Esophagus squamous epithelium (tissue), 5 donors: ENCODE results near the gene ZNF749. TPM values are rescaled to one million over a fixed set of nuclear protein-coding genes. Genes with fewer than 3 reads are reported as not detected.

Experiments used
- DNase-seq: peaks from one replicate; lab custom pipeline; 2025; lab: John Stamatoyannopoulos, UW
- H3K27ac ChIP-seq, 4 donors: fragments of 200-600 bp; sonication (generic); one replicate each; pipeline ENCODE4 v1.5.1; 2016 to 2019; ENCODE audit warnings: mild to moderate bottlenecking in 1 of 4
- H3K27me3 ChIP-seq, 4 donors: fragments of 200-600 bp; sonication (generic); 1 replicate in 3 of 4; 2 replicates in 1 of 4; pipeline versions ENCODE4 v1.5.1 to v1.6.0; 2017 to 2021; ENCODE audit warnings: antibody characterized with exemption in 1 of 4
- H3K36me3 ChIP-seq, 3 donors: fragments of 200-600 bp; sonication (generic); one replicate each; pipeline ENCODE4 v1.5.1; 2016 to 2019
- H3K4me1 ChIP-seq, 3 donors: fragments of 200-600 bp; sonication (generic); one replicate each; pipeline ENCODE4 v1.5.1; 2017 to 2019
- H3K4me3 ChIP-seq, 4 donors: fragments of 200-600 bp; sonication (generic); 1 replicate in 3 of 4; 2 replicates in 1 of 4; pipeline ENCODE4 v1.5.1; 2016 to 2019; ENCODE audit warnings: mild to moderate bottlenecking in 2 of 4, moderate library complexity in 1 of 4
- H3K9me3 ChIP-seq, 3 donors: fragments of 200-600 bp; sonication (generic); one replicate each; pipeline ENCODE4 v1.5.1; 2016 to 2019
- POLR2A ChIP-seq, 4 donors: fragments of 450-650 bp; IDR thresholded peaks; one replicate each; pipeline ENCODE4 v1.6.1; 2017; ENCODE audit warnings: antibody characterized with exemption in 4 of 4, mild to moderate bottlenecking in 4 of 4, moderate library complexity in 3 of 4
- WGBS, 2 donors: methylation state at CpG; one replicate each; pipeline ENCODE4 v1.1.5; 2018; 5-methylcytosine and 5-hydroxymethylcytosine counted together
- intact Hi-C: fragments of 100-400 bp; cut with DNase I; formaldehyde crosslinking; loops from one replicate; pipeline ENCODE4 v1.15.0; 2022
- total RNA-seq, 4 donors: library from RNA; depleted of rRNA; stranded (reverse); fragments of >200 nt; gene quantifications; one replicate each; pipeline ENCODE4 v1.1.0, GENCODE V29; 2016
- TF ChIP-seq, protein P1 (sequence below), 6 experiments: fragments of 450-650 bp in 4 of 6; fragments of 200-600 bp in 2 of 6; sonication (generic) in 2 of 6; IDR thresholded peaks; one replicate each; pipeline ENCODE4 v1.5.1; 2016 to 2019; ENCODE audit warnings: antibody characterized with exemption in 6 of 6, mild to moderate bottlenecking in 4 of 6, moderate library complexity in 4 of 6
- donor health status: DM: yes; HTN: yes; CAD: no.

Gene ZNF749
- total RNA-seq, 4 donors from 2014 or later = 6.9 to 11.1 (median 8.4) TPM

DNA sequence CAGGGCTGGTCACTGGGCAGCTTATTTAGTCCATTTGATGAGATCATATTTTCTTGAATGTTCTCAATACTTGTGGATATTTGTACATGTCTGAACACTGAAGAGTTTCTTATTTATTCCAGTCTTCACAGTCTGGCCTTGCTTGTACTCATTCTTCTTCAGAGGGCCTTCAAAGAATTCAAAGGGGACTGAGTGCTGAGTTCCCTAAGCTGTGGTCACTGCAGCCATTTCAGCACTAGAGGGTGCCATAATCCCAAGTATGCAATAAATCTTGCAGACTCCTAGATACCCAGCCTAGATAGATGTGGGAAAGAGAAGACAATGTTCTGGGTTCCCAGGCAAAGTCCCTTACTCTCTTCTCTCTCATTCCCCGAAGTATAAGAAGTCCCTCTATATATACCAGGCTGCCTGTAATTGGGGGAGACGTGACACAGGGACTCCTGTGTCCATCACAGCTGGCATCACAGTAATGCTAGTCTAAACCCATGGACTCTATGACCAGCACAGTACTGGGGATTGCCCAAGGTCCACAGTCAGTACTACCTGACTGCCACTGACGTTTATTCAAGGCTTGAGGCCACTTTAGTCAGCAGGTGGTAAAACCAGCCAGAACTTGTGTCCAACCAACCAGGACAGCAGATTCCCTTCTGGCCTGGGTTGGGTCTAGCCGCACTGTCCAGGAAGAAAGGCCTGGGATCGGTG lies 30.7 kb downstream of the ZNF749 start:
- Histone ChIP-seq H3K9me3 (peaks cover 0 to 91% (median 62%) of the 10 kb centered on the region in 3 donors), H3K27me3 (no peaks in the 10 kb centered on the region), H3K27ac (no peak overlapping the region), H3K4me3 (no peak overlapping the region), H3K36me3 (peaks cover 0 to 17% (median 0%) of the 10 kb centered on the region in 3 donors), H3K4me1 (no peaks in the 10 kb centered on the region)
- no peak for DNase-seq
- WGBS, 2 donors = 83 to 92% methylated on average over 3 to 4 of the region's 5 CpGs
- intact Hi-C loops = no loop called here
- TF ChIP-seq, protein P1, sequence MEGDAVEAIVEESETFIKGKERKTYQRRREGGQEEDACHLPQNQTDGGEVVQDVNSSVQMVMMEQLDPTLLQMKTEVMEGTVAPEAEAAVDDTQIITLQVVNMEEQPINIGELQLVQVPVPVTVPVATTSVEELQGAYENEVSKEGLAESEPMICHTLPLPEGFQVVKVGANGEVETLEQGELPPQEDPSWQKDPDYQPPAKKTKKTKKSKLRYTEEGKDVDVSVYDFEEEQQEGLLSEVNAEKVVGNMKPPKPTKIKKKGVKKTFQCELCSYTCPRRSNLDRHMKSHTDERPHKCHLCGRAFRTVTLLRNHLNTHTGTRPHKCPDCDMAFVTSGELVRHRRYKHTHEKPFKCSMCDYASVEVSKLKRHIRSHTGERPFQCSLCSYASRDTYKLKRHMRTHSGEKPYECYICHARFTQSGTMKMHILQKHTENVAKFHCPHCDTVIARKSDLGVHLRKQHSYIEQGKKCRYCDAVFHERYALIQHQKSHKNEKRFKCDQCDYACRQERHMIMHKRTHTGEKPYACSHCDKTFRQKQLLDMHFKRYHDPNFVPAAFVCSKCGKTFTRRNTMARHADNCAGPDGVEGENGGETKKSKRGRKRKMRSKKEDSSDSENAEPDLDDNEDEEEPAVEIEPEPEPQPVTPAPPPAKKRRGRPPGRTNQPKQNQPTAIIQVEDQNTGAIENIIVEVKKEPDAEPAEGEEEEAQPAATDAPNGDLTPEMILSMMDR (IDR thresholded peaks at IDR 0.05) = peak in 3 of 6 experiments; percentile 10 to 53 (median 32)
- no peak for TF ChIP-seq POLR2A (IDR thresholded peaks at IDR 0.05)

DNA sequence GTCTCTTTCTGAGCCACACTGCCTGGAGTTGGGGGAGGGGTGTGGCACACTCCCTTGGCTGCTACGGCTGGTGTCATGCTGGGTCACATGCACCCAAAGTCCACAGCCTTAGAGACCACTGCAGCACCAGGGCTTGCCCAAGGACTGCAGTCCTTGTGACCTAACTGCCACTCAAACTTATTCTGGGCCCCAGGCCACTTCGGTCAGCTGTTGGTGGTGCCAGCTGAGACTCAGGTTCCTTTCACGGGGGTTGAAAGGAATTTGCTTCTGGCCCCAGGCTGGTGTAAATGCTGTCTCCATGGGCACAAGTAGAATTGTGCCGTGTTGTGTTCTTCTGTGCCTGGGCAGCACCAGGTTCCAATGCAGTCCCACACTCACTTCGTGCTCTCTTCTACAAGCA lies 31.4 kb downstream of the ZNF749 start:
- no peak for DNase-seq
- no peaks in the 10 kb centered on the region for H3K4me1 ChIP-seq
- TF ChIP-seq, protein P1 (IDR thresholded peaks at IDR 0.05) = no peak
- no peak for TF ChIP-seq POLR2A (IDR thresholded peaks at IDR 0.05)
- H3K27me3 ChIP-seq = no peaks in the 10 kb centered on the region
- H3K27ac ChIP-seq = no peak overlapping the region
- WGBS, 2 donors = 81 to 100% methylated on average over 3 to 4 of the region's 5 CpGs
- H3K36me3 ChIP-seq = peaks cover 0 to 17% (median 0%) of the 10 kb centered on the region in 3 donors
- intact Hi-C loops = no loop called here
- peaks cover 0 to 96% (median 69%) of the 10 kb centered on the region in 3 donors for H3K9me3 ChIP-seq
- H3K4me3 ChIP-seq = no peak overlapping the region

DNA sequence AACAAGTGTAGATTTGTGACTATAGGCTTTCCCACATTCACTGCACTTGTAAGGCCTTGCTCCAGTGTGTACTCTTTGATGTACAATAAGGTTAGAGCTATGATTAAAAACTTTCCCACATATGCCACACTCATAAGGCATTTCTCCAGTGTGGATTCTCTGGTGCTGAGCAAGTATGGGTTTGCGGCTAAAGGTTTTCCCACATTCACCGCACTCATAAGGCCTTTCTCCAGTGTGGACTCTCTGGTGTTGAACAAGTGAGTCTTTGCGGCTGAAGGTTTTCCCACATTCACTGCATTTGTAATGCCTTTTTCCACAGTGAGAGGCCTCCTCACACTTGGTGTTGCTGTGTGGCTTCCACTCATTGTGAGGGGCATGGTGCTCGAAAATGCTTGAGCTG lies 38.5 kb downstream of the ZNF749 start:
- H3K27ac ChIP-seq = no peak overlapping the region

DNA sequence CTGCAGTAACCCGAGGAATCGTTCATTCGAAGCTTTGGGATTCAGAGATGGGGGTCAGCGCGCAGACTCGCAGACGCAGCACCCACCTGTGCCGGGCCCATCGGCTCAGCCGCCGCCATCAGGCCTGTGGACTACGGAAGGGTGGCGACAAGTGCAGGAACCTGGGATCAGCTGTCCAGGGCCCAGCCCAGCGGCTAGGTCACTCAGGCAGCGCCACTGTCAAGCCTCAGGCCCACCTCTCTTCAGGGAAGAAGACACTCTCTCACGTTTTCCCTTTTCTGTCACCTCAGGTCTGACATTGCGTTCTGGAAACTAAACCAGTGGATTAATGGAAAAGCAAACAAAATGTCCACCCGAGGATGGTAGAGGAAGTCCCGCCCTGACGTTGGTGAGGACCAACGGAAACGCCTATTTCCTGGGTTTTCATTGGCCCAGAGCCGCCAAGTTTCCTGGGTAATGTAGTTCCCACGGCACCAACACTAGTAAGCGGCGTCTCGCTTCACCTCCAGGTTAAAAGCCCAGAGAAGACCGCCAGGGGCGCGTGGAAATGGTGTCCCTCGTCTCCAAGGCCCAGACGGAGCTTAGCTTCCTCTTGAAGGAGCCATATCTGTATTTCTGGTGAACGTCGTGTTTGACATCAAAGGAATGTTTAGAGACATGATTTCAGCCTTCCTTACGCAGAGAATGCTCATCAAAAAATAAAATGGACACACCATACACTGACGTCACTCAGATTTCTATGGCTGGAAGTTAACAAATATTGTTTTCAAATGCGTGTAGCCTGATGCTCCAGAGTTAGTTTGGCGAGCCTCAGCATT lies 42.3 kb downstream of the ZNF749 start, which contains the start of gene ZNF772:
Gene ZNF772 (minus strand): TSS at position 376 of the 818 bp plus-strand sequence. CDS start 257 bp downstream, at position 119.
- peak; percentile 31 for DNase-seq
- Histone ChIP-seq H3K4me1 (peaks cover 0 to 9% (median 5%) of the 10 kb centered on the region in 3 donors), H3K36me3 (peaks cover 14 to 42% (median 27%) of the 10 kb centered on the region in 3 donors), H3K27me3 (no peaks in the 10 kb centered on the region), H3K27ac (peak within 1 kb of the TSS; percentile 61 to 89 (median 82)), H3K9me3 (peaks cover 12 to 70% (median 57%) of the 10 kb centered on the region in 3 donors), H3K4me3 (peak within 1 kb of the TSS; percentile 45 to 82 (median 72))
- TF ChIP-seq, protein P1 (IDR thresholded peaks at IDR 0.05) = peak in 5 of 6 experiments; percentile 10 to 74 (median 46)
- no peak for TF ChIP-seq POLR2A (IDR thresholded peaks at IDR 0.05)
- intact Hi-C loops = no loop called here
- 6 to 8% methylated on average over 23 to 25 of the region's 38 CpGs for WGBS, 2 donors

More for the DNA sequence above, 38.5 kb downstream of the ZNF749 start:
- no peak for DNase-seq
- Histone ChIP-seq H3K36me3 (peaks cover 14 to 46% (median 27%) of the 10 kb centered on the region in 3 donors), H3K27me3 (no peaks in the 10 kb centered on the region), H3K4me3 (peak overlapping the region in 1 of 4 donors; percentile 24), H3K9me3 (peaks cover 12 to 88% (median 81%) of the 10 kb centered on the region in 3 donors), H3K4me1 (peaks cover 0 to 9% (median 5%) of the 10 kb centered on the region in 3 donors)
- 93 to 95% methylated on average over 3 to 4 of the region's 4 CpGs for WGBS, 2 donors
- TF ChIP-seq, protein P1 (IDR thresholded peaks at IDR 0.05) = no peak
- no peak for TF ChIP-seq POLR2A (IDR thresholded peaks at IDR 0.05)
- intact Hi-C loops = no loop called here
